Liver (tissue), 3 donors: ENCODE measurements around the gene MOSPD3.

Source experiments
- GABPA ChIP-seq, 2 donors: IDR thresholded peaks in 1 of 2; conservative IDR thresholded peaks in 1 of 2; 2 replicates each; pipeline ENCODE4 v1.6.1; 2016; ENCODE audit warnings: antibody characterized with exemption in 2 of 2, mild to moderate bottlenecking in 1 of 2, moderate library complexity in 1 of 2
- NR2F2 ChIP-seq: IDR thresholded peaks from 2 replicates; pipeline ENCODE4 v1.6.1; 2016; ENCODE audit warnings: antibody characterized with exemption
- SP1 ChIP-seq: IDR thresholded peaks from 2 replicates; pipeline ENCODE4 v1.6.1; 2018; ENCODE audit warnings: antibody characterized with exemption, mild to moderate bottlenecking
- TAF1 ChIP-seq: conservative IDR thresholded peaks from 2 replicates; pipeline ENCODE4 v1.6.1; 2016; ENCODE audit warnings: antibody characterized with exemption, mild to moderate bottlenecking
- TF ChIP-seq, protein P1 (sequence below): IDR thresholded peaks from 2 replicates; pipeline ENCODE4 v1.6.1; 2016; ENCODE audit warnings: antibody characterized with exemption
- TF ChIP-seq, protein P2 (sequence below): fragments of 150-350 bp; IDR thresholded peaks from 2 replicates; pipeline ENCODE4 v1.5.1; 2017; ENCODE audit warnings: improper control_type of control experiment, low read depth, low read length; ENCODE audit not compliant: missing input control
- TF ChIP-seq, protein P3 (sequence below): IDR thresholded peaks from 2 replicates; pipeline ENCODE4 v1.6.1; 2016; ENCODE audit warnings: antibody characterized with exemption
- TF ChIP-seq, protein P4 (sequence below): IDR thresholded peaks from 2 replicates; pipeline ENCODE4 v1.6.1; 2016; ENCODE audit warnings: antibody characterized with exemption, mild to moderate bottlenecking
- donor health status: healthy.
- donor health status: healthy.

DNA sequence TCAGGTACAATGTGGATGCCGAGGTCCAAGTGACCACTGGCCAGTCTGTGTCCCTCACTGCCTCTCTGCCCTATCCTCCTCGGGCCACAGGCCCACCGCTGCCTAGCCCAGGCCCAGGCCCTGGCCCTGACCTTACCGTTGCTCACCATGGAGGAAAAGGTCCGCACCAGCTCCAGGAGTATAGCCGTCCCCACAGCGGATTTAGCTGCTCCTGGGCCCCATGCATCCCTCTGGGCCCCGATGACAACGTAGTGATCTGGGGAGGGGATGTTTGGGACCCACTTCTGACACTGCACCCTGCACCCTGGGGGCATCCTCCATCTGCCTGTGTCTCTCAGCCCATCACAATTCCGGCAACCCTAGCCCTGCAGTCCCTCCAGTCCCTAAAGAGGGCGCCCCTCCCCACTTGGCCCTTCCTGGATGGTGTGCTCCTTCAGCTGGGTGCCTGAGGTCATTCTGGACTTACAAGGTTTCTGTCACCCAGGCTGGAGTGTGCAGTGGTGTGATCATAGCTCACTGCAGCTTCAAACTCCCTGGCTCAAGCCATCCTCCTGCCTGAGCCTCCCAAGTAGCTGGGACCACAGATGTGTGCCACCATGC is 16.9 kb downstream of the MOSPD3 start:
- no peak for TF ChIP-seq NR2F2
- TF ChIP-seq, protein P1, sequence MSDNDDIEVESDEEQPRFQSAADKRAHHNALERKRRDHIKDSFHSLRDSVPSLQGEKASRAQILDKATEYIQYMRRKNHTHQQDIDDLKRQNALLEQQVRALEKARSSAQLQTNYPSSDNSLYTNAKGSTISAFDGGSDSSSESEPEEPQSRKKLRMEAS, result no peak
- TF ChIP-seq, protein P2, sequence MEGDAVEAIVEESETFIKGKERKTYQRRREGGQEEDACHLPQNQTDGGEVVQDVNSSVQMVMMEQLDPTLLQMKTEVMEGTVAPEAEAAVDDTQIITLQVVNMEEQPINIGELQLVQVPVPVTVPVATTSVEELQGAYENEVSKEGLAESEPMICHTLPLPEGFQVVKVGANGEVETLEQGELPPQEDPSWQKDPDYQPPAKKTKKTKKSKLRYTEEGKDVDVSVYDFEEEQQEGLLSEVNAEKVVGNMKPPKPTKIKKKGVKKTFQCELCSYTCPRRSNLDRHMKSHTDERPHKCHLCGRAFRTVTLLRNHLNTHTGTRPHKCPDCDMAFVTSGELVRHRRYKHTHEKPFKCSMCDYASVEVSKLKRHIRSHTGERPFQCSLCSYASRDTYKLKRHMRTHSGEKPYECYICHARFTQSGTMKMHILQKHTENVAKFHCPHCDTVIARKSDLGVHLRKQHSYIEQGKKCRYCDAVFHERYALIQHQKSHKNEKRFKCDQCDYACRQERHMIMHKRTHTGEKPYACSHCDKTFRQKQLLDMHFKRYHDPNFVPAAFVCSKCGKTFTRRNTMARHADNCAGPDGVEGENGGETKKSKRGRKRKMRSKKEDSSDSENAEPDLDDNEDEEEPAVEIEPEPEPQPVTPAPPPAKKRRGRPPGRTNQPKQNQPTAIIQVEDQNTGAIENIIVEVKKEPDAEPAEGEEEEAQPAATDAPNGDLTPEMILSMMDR, result peak; percentile 11
- TF ChIP-seq TAF1, result no peak
- TF ChIP-seq, protein P3, sequence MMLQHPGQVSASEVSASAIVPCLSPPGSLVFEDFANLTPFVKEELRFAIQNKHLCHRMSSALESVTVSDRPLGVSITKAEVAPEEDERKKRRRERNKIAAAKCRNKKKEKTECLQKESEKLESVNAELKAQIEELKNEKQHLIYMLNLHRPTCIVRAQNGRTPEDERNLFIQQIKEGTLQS, result no peak
- TF ChIP-seq, protein P4, sequence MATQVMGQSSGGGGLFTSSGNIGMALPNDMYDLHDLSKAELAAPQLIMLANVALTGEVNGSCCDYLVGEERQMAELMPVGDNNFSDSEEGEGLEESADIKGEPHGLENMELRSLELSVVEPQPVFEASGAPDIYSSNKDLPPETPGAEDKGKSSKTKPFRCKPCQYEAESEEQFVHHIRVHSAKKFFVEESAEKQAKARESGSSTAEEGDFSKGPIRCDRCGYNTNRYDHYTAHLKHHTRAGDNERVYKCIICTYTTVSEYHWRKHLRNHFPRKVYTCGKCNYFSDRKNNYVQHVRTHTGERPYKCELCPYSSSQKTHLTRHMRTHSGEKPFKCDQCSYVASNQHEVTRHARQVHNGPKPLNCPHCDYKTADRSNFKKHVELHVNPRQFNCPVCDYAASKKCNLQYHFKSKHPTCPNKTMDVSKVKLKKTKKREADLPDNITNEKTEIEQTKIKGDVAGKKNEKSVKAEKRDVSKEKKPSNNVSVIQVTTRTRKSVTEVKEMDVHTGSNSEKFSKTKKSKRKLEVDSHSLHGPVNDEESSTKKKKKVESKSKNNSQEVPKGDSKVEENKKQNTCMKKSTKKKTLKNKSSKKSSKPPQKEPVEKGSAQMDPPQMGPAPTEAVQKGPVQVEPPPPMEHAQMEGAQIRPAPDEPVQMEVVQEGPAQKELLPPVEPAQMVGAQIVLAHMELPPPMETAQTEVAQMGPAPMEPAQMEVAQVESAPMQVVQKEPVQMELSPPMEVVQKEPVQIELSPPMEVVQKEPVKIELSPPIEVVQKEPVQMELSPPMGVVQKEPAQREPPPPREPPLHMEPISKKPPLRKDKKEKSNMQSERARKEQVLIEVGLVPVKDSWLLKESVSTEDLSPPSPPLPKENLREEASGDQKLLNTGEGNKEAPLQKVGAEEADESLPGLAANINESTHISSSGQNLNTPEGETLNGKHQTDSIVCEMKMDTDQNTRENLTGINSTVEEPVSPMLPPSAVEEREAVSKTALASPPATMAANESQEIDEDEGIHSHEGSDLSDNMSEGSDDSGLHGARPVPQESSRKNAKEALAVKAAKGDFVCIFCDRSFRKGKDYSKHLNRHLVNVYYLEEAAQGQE, result no peak
- TF ChIP-seq GABPA (IDR thresholded peaks at IDR 0.05 in 1 of 2, conservative IDR thresholded peaks at IDR 0.05 in 1 of 2), result no peak
- TF ChIP-seq SP1, result no peak
